K562 (cell line): Measurements from ENCODE around the gene PRDX3. TPM values are rescaled to one million over a fixed set of nuclear protein-coding genes. Genes with fewer than 3 reads are reported as not detected.

Source experiments
- ATAC-seq: fragments of 200-7000 bp; cut with Tn5 transposase; 3 replicates; pipeline ENCODE4 v1.9.1; 2020; ENCODE audit warnings: moderate library complexity
- BruUV-seq: library from RNA; stranded (reverse); fragments of 400-500 nt; replicated peaks from 2 replicates; lab custom pipeline; 2021; lab: Mats Ljungman, UMichigan
- CTCF ChIA-PET: fragments of 300-600 bp; formaldehyde crosslinking; extraction: SDS; loops from one replicate; lab custom pipeline; 2021; ENCODE audit warnings: low intra/inter-chr PET ratio; lab: Yijun Ruan, JAX
- POLR2A ChIA-PET: fragments of 300-600, 350-650 bp; sonication (Branson Sonifier 250); formaldehyde crosslinking; extraction: SDS; loops from one replicate; lab custom pipeline; 2021; ENCODE audit warnings: antibody characterized with exemption, inconsistent platforms; lab: Yijun Ruan, JAX
- DNase-seq, 4 experiments: peaks; one replicate each; pipeline versions ENCODE4 v3.0.0 to v3.0.0-alpha.2; 2011 to 2018; ENCODE audit warnings: low spot score in 3 of 4, mixed read lengths in 3 of 4; ENCODE audit errors: extremely low read depth in 1 of 4
- FAIRE-seq: peaks from 2 replicates; lab custom pipeline; 2011; peaks lifted over from hg19 to GRCh38; lab: Jason Lieb, UNC
- H2AFZ ChIP-seq: 2 replicates; pipeline ENCODE4 v1.6.0; 2011; ENCODE audit warnings: low read depth, low read length, control low read depth, inconsistent platforms
- H3K27ac ChIP-seq: fragments of 200-600 bp; 3 replicates; pipeline ENCODE4 v1.8.0; 2011; ENCODE audit warnings: low read depth, mild to moderate bottlenecking, control low read depth, inconsistent platforms, low read length, moderate library complexity, mixed read lengths; ENCODE audit errors: extremely low read depth
- H3K27me3 ChIP-seq, 2 experiments: fragments of 300-600 bp in 1 of 2; 2 replicates in 1 of 2; 3 replicates in 1 of 2; pipeline versions ENCODE4 v1.6.0 to v1.8.0; 2011; ENCODE audit warnings: inconsistent platforms in 2 of 2, low read length in 2 of 2, mild to moderate bottlenecking in 1 of 2, mixed read lengths in 1 of 2, moderate library complexity in 1 of 2; ENCODE audit not compliant: control insufficient read depth in 2 of 2, insufficient read depth in 2 of 2
- H3K36me3 ChIP-seq: fragments of 300-600 bp; 3 replicates; pipeline ENCODE4 v1.8.0; 2011; ENCODE audit warnings: mild to moderate bottlenecking, low read length, inconsistent platforms; ENCODE audit not compliant: control insufficient read depth, insufficient read depth
- H3K4me1 ChIP-seq, 2 experiments: fragments of 200-600 bp in 1 of 2; replicated peaks in 1 of 2; 2 replicates in 1 of 2; 3 replicates in 1 of 2; pipeline versions ENCODE4 v1.5.1 to v1.8.0; 2011; ENCODE audit warnings: inconsistent platforms in 2 of 2, low read length in 2 of 2, mild to moderate bottlenecking in 1 of 2, mixed read lengths in 1 of 2, moderate library complexity in 1 of 2; ENCODE audit not compliant: control insufficient read depth in 2 of 2, insufficient read depth in 2 of 2
- H3K4me2 ChIP-seq: 2 replicates; pipeline ENCODE4 v1.6.1; 2011; ENCODE audit warnings: low read length, control low read depth, inconsistent platforms, mixed read lengths; ENCODE audit not compliant: insufficient read depth
- H3K4me3 ChIP-seq: fragments of 200-600 bp; sonication (generic), shearing (Covaris generic); 2 replicates; pipeline ENCODE4 v1.5.1; 2016; ENCODE audit warnings: control low read depth, inconsistent platforms
- H3K79me2 ChIP-seq: fragments of 200-600 bp; 3 replicates; pipeline ENCODE4 v1.8.0; 2011; ENCODE audit warnings: low read length, inconsistent platforms; ENCODE audit not compliant: control insufficient read depth, insufficient read depth
- H3K9ac ChIP-seq, 2 experiments: 2 replicates each; pipeline versions ENCODE4 v1.6.0 to v1.6.1; 2011; ENCODE audit warnings: low read depth in 2 of 2, low read length in 2 of 2, control low read depth in 1 of 2, inconsistent platforms in 1 of 2, mild to moderate bottlenecking in 1 of 2, mixed read lengths in 1 of 2; ENCODE audit not compliant: insufficient read depth in 1 of 2
- H3K9me1 ChIP-seq: one replicate; pipeline ENCODE4 v1.6.0; 2011; ENCODE audit warnings: inconsistent platforms, mild to moderate bottlenecking, low read length, moderate library complexity; ENCODE audit not compliant: control insufficient read depth, insufficient read depth
- H3K9me3 ChIP-seq: replicated peaks from 2 replicates; pipeline ENCODE4 v1.5.1; 2011; ENCODE audit warnings: low read depth, low read length, inconsistent platforms; ENCODE audit not compliant: control insufficient read depth, insufficient read depth
- H4K20me1 ChIP-seq: replicated peaks from 2 replicates; pipeline ENCODE4 v1.6.1; 2011; ENCODE audit warnings: low read length, inconsistent platforms, mixed read lengths; ENCODE audit not compliant: control insufficient read depth, insufficient read depth
- DPF2 ChIP-seq: fragments of 450-650 bp; IDR thresholded peaks from 2 replicates; pipeline ENCODE4 v1.6.1; 2016
- ETV6 ChIP-seq, 3 experiments: fragments of 150-350 bp in 1 of 3; sonication (generic) in 1 of 3; formaldehyde crosslinking in 1 of 3; IDR thresholded peaks; 2 replicates each; pipeline versions ENCODE4 v1.6.1 to v1.8.0; 2014 to 2022; ENCODE audit warnings: borderline replicate concordance in 2 of 3, low read depth in 2 of 3, antibody characterized with exemption in 1 of 3, low read length in 1 of 3, mild to moderate bottlenecking in 1 of 3, missing genetic modification reagents in 1 of 3
- NFATC3 ChIP-seq: fragments of 450-650 bp; IDR thresholded peaks from 2 replicates; pipeline ENCODE4 v1.6.1; 2017; ENCODE audit warnings: mild to moderate bottlenecking
- NRF1 ChIP-seq, 2 experiments: fragments of 450-650 bp; IDR thresholded peaks in 1 of 2; conservative IDR thresholded peaks in 1 of 2; 2 replicates each; pipeline ENCODE4 v1.6.1; 2014; ENCODE audit warnings: mild to moderate bottlenecking in 2 of 2
- ZNF143 ChIP-seq: sonication (generic); formaldehyde crosslinking; IDR thresholded peaks from 2 replicates; pipeline ENCODE4 v1.9.0; 2022; ENCODE audit warnings: mild to moderate bottlenecking, missing genetic modification reagents
- ZNF212 ChIP-seq: fragments of 450-650 bp; formaldehyde crosslinking; IDR thresholded peaks from 2 replicates; pipeline ENCODE4 v1.4.0; 2020; ENCODE audit warnings: mild to moderate bottlenecking
- WGBS: fragments of 100-300 bp; shearing (Covaris generic); methylation state at CpG from one replicate; pipeline ENCODE4 v1.1.6; 2016; ENCODE audit warnings: low coverage, mixed read lengths; ENCODE audit not compliant: insufficient coverage; ENCODE audit errors: missing lambda C conversion rate; 5-methylcytosine and 5-hydroxymethylcytosine counted together
- in situ Hi-C: fragments of 300-500 bp; cut with MboI; formaldehyde crosslinking; loops from 4 replicates; pipeline ENCODE4 v1.15.0; 2018; ENCODE audit warnings: inconsistent platforms, mixed read lengths
- intact Hi-C: fragments of 100-400 bp; cut with micrococcal nuclease; formaldehyde crosslinking; loops from 2 replicates; pipeline ENCODE4 v1.14.2; 2022
- polyA plus RNA-seq, 8 experiments: library from polyadenylated mRNA; depleted of rRNA in 4 of 8; stranded (reverse) in 5 of 8; unstranded in 3 of 8; fragments of >200 nt; fragmentation: Nextera tagmentation in 2 of 8; fragmentation: Illumina TruSeq in 1 of 8; extraction: Ambion mirVana in 2 of 8; extraction: Trizol in 1 of 8; gene quantifications; 2 replicates each; pipeline versions ENCODE4 v1.2.1 to v1.2.3, GENCODE V29; 2011 to 2014; ENCODE audit warnings: inconsistent platforms in 1 of 8, missing spikeins in 1 of 8
- total RNA-seq, 7 experiments: library from RNA; depleted of rRNA in 6 of 7; stranded (reverse); fragments of >200 nt in 6 of 7; fragmentation: Illumina TruSeq in 2 of 7; extraction: Trizol in 2 of 7; gene quantifications; 2 replicates each; pipeline versions ENCODE4 v1.2.1 to v1.2.3, GENCODE V29; 2011 to 2021; ENCODE audit warnings: low replicate concordance in 1 of 7
- TF ChIP-seq, protein P1 (sequence below): fragments of 200-800 bp; sonication (Bioruptor generic); IDR thresholded peaks from 2 replicates; pipeline ENCODE4 v1.6.1; 2017; ENCODE audit warnings: missing genetic modification characterization, missing compliant biosample characterization
- TF ChIP-seq, protein P2 (sequence below): sonication (generic); formaldehyde crosslinking; IDR thresholded peaks from 2 replicates; pipeline ENCODE4 v1.8.0; 2023; ENCODE audit warnings: mild to moderate bottlenecking, missing genetic modification reagents
- TF ChIP-seq, protein P3 (sequence below): fragments of 250-450 bp; sonication (Bioruptor Pico); IDR thresholded peaks from 2 replicates; pipeline ENCODE4 v1.8.0; 2022; ENCODE audit warnings: inconsistent platforms

The PRDX3 gene
- total and polyA plus RNA-seq, 9 of the 15 experiments (the other 6 are each of a cell fraction or from before 2014, with no cell fraction given) = 122 to 994 (median 173) TPM

DNA sequence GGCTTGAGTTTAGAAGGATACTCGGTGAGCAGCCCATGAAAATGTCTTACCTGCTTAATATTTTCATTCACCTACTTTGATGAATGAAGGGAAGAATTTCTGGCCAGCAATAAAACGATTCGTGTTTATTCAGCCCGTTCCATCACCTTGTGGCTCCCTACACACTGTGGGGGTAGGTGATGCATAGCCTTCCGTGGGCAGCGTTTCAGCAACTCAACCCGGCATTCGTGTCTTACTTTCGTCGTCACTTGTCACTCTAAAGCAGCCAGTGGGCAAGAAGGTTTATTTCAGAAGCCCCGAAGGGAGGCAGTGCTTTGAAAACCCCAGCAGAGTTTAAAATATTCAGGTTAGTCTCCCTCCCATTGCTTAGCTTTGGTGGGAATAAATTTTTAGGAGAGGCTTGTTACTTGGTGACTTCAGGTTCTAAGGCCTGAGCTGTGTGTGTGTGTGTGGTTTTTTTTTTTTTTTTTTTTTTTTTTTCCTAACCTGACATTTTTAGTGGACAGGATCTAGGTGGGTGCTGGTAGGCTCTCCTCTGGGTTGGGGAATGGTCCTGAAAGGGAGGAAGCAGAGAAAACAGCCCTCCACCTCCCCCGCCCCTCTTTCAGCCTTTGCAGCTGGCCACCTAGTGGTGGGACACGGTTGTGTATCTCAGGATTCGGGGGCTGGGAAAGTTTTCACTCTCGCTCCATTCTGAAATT, 30.6 kb upstream of the PRDX3 start (continued):
- TF ChIP-seq, protein P1, sequence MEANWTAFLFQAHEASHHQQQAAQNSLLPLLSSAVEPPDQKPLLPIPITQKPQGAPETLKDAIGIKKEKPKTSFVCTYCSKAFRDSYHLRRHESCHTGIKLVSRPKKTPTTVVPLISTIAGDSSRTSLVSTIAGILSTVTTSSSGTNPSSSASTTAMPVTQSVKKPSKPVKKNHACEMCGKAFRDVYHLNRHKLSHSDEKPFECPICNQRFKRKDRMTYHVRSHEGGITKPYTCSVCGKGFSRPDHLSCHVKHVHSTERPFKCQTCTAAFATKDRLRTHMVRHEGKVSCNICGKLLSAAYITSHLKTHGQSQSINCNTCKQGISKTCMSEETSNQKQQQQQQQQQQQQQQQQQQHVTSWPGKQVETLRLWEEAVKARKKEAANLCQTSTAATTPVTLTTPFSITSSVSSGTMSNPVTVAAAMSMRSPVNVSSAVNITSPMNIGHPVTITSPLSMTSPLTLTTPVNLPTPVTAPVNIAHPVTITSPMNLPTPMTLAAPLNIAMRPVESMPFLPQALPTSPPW (CRISPR knock-in tag) = peak; percentile 73
- no peak for TF ChIP-seq DPF2

DNA sequence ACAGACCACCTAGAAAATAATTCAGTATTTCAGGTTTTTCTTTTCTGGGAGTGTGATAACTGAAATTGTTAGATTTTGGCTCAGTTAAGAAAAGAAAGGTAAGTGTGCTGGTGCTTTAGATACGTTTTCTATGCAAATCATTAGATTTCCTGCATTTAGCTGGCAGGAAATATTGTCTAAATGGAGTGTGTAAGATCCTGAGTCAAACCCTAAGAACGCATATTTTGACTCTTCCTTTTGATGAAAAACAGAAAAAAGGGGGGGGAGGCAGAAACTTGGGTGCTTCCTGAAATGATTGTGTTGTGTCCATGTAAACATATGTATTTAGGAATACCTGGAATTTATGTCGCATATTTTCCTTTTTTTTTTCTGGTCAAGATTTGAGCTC, 29.9 kb upstream of the PRDX3 start:
- no peaks in the 10 kb centered on the region for H3K36me3 ChIP-seq
- CTCF ChIA-PET = interaction anchor here (0.7 kb wide), 1 partner anchor 204 kb away, joined by 5 read pairs; no protein-coding TSS in a partner anchor
- H3K27ac ChIP-seq = no peak overlapping the region
- H3K4me2 ChIP-seq = no peak overlapping the region
- H3K9ac ChIP-seq = no peak overlapping the region
- DNase-seq = no peak
- no peaks in the 10 kb centered on the region for H3K27me3 ChIP-seq
- WGBS = 30% methylated on average over 2 of the region's 3 CpGs
- H3K9me1 ChIP-seq = no peaks in the 10 kb centered on the region
- peaks cover 8 to 21% of the 10 kb centered on the region in 2 experiments for H3K4me1 ChIP-seq
- BruUV-seq = no TSS peak
- H2AFZ ChIP-seq = peak overlapping the region; percentile 68; the same call in 1 of the 2 replicates
- no peak for FAIRE-seq
- no peak for ATAC-seq
- no peaks in the 10 kb centered on the region for H3K79me2 ChIP-seq
- POLR2A ChIA-PET = no interaction called here
- H4K20me1 ChIP-seq = no peaks in the 10 kb centered on the region
- no peak overlapping the region for H3K4me3 ChIP-seq
- intact Hi-C loops (loop anchor here (5.0 kb wide), 1 partner anchor 334 kb away; the partner anchor contains the start of gene RGS10), in situ Hi-C loops (no loop called here)
- no peaks in the 10 kb centered on the region for H3K9me3 ChIP-seq
- TF ChIP-seq ZNF212 (CRISPR knock-in tag) = no peak
- TF ChIP-seq, protein P2, sequence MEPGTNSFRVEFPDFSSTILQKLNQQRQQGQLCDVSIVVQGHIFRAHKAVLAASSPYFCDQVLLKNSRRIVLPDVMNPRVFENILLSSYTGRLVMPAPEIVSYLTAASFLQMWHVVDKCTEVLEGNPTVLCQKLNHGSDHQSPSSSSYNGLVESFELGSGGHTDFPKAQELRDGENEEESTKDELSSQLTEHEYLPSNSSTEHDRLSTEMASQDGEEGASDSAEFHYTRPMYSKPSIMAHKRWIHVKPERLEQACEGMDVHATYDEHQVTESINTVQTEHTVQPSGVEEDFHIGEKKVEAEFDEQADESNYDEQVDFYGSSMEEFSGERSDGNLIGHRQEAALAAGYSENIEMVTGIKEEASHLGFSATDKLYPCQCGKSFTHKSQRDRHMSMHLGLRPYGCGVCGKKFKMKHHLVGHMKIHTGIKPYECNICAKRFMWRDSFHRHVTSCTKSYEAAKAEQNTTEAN = no peak
- TF ChIP-seq ZNF143 (CRISPR knock-in tag) = no peak
- TF ChIP-seq NFATC3 = no peak
- peak in 1 of 2 experiments; percentile 7; a peak in 1 of 4 replicates for TF ChIP-seq NRF1 (conservative IDR thresholded peaks at IDR 0.05 in 1 of 2, IDR thresholded peaks at IDR 0.05 in 1 of 2)
- TF ChIP-seq, protein P3, sequence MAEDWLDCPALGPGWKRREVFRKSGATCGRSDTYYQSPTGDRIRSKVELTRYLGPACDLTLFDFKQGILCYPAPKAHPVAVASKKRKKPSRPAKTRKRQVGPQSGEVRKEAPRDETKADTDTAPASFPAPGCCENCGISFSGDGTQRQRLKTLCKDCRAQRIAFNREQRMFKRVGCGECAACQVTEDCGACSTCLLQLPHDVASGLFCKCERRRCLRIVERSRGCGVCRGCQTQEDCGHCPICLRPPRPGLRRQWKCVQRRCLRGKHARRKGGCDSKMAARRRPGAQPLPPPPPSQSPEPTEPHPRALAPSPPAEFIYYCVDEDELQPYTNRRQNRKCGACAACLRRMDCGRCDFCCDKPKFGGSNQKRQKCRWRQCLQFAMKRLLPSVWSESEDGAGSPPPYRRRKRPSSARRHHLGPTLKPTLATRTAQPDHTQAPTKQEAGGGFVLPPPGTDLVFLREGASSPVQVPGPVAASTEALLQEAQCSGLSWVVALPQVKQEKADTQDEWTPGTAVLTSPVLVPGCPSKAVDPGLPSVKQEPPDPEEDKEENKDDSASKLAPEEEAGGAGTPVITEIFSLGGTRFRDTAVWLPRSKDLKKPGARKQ (CRISPR knock-in tag) = no peak
- no peak for TF ChIP-seq ETV6 (IDR thresholded peaks at IDR 0.05; ENCODE audit: borderline replicate concordance in 1 of 2, low read depth in 2 of 2, low read length in 1 of 2)
- TF ChIP-seq ETV6 (CRISPR knock-in tag; IDR thresholded peaks at IDR 0.05; ENCODE audit: borderline replicate concordance) = no peak
